Neural progenitor cell (in vitro differentiated cells): Measurements from ENCODE around the gene ZNF839. TPM values are rescaled to one million over a fixed set of nuclear protein-coding genes. Genes with fewer than 3 reads are reported as not detected.

Source experiments
- DNase-seq: peaks from one replicate; pipeline ENCODE4 v3.0.0-alpha.2; 2016; ENCODE audit warnings: low spot score
- H2AFZ ChIP-seq: fragments of 200-600 bp; sonication (generic); replicated peaks from 2 replicates; pipeline ENCODE4 v1.6.1; 2016; ENCODE audit warnings: antibody characterized with exemption
- H3F3A ChIP-seq: fragments of 200-600 bp; sonication (generic); 2 replicates; pipeline ENCODE4 v1.6.1; 2016; ENCODE audit warnings: antibody characterized with exemption, low read depth
- H3K27ac ChIP-seq: fragments of 200-600 bp; sonication (generic); 2 replicates; pipeline ENCODE4 v1.5.1; 2016; ENCODE audit warnings: mild to moderate bottlenecking
- H3K27me3 ChIP-seq: fragments of 200-600 bp; sonication (generic); 2 replicates; pipeline ENCODE4 v1.6.1; 2016; ENCODE audit warnings: mild to moderate bottlenecking, moderate library complexity
- H3K36me3 ChIP-seq: fragments of 200-600 bp; sonication (generic); 2 replicates; pipeline ENCODE4 v1.5.1; 2016
- H3K4me1 ChIP-seq: fragments of 200-600 bp; sonication (generic); 2 replicates; pipeline ENCODE4 v1.6.1; 2016; ENCODE audit warnings: mixed run types
- H3K4me2 ChIP-seq: fragments of 200-600 bp; sonication (generic); 2 replicates; pipeline ENCODE4 v1.6.1; 2016
- H3K4me3 ChIP-seq: fragments of 200-600 bp; sonication (generic); 2 replicates; pipeline ENCODE4 v1.5.1; 2016
- H3K79me2 ChIP-seq: fragments of 200-600 bp; sonication (generic); 2 replicates; pipeline ENCODE4 v1.6.1; 2016; ENCODE audit warnings: low read depth
- H3K9ac ChIP-seq: fragments of 200-600 bp; sonication (generic); 2 replicates; pipeline ENCODE4 v1.6.1; 2016
- H3K9me3 ChIP-seq: fragments of 200-600 bp; sonication (generic); 2 replicates; pipeline ENCODE4 v1.5.1; 2016; ENCODE audit warnings: low read depth
- H4K20me1 ChIP-seq: fragments of 200-600 bp; sonication (generic); 2 replicates; pipeline ENCODE4 v1.6.1; 2016; ENCODE audit warnings: low read depth
- H3K27ac Mint-ChIP-seq: 3 replicates; pipeline ENCODE4 v1.8.0; 2021; ENCODE audit warnings: mixed read lengths
- H3K27me3 Mint-ChIP-seq: 2 replicates; pipeline ENCODE4 v1.8.0; 2022; ENCODE audit warnings: low read depth, mild to moderate bottlenecking, inconsistent platforms, moderate library complexity, mixed read lengths; ENCODE audit not compliant: insufficient read depth
- H3K36me3 Mint-ChIP-seq: 3 replicates; pipeline ENCODE4 v1.8.0; 2021; ENCODE audit warnings: mixed read lengths
- H3K4me1 Mint-ChIP-seq: 3 replicates; pipeline ENCODE4 v1.8.0; 2021; ENCODE audit warnings: mixed read lengths
- H3K4me3 Mint-ChIP-seq: 3 replicates; pipeline ENCODE4 v1.8.0; 2021; ENCODE audit warnings: mild to moderate bottlenecking, moderate library complexity, mixed read lengths
- H3K9me3 Mint-ChIP-seq: 3 replicates; pipeline ENCODE4 v1.8.0; 2020; ENCODE audit warnings: mixed read lengths
- CTCF ChIP-seq: fragments of 200-600 bp; sonication (generic); IDR thresholded peaks from 2 replicates; pipeline ENCODE4 v1.5.1; 2017; ENCODE audit warnings: antibody characterized with exemption, mild to moderate bottlenecking
- EZH2 ChIP-seq: fragments of 200-600 bp; sonication (generic); IDR thresholded peaks from 2 replicates; pipeline ENCODE4 v1.6.1; 2017; ENCODE audit warnings: antibody characterized with exemption, mild to moderate bottlenecking, moderate library complexity
- EZH2phosphoT487 ChIP-seq: fragments of 200-600 bp; sonication (generic); IDR thresholded peaks from 2 replicates; pipeline ENCODE4 v1.6.1; 2017; ENCODE audit warnings: antibody characterized with exemption
- total RNA-seq: library from RNA; depleted of rRNA; stranded (reverse); fragments of >200 nt; gene quantifications from 2 replicates; pipeline ENCODE4 v1.2.3, GENCODE V29; 2015; ENCODE audit warnings: low replicate concordance

Gene ZNF839
- total RNA-seq, 1 donor from 2014 or later = 13.7 TPM

GRCh38 chr14:102341566-102341965 lies 22.0 kb downstream of the ZNF839 start:
- Mint-ChIP-seq H3K4me3 (no peak overlapping the region), H3K9me3 (no peaks in the 10 kb centered on the region), H3K27ac (no peak overlapping the region), H3K4me1 (no peaks in the 10 kb centered on the region), H3K27me3 (peaks cover 5% of the 10 kb centered on the region), H3K36me3 (peaks cover 21% of the 10 kb centered on the region)
- H3K79me2 ChIP-seq = no peaks in the 10 kb centered on the region
- DNase-seq = no peak
- H3K27me3 ChIP-seq = no peaks in the 10 kb centered on the region
- no peaks in the 10 kb centered on the region for H3K9me3 ChIP-seq
- H3K4me1 ChIP-seq = no peaks in the 10 kb centered on the region
- no peak overlapping the region for H3K4me2 ChIP-seq
- H2AFZ ChIP-seq = no peak overlapping the region
- H3K36me3 ChIP-seq = no peaks in the 10 kb centered on the region
- no peak overlapping the region for H3K9ac ChIP-seq
- H3K4me3 ChIP-seq = no peak overlapping the region
- H3K27ac ChIP-seq = no peak overlapping the region
- TF ChIP-seq EZH2 = no peak
- TF ChIP-seq EZH2phosphoT487 = no peak
- TF ChIP-seq CTCF = no peak
- no peaks in the 10 kb centered on the region for H3F3A ChIP-seq
- no peaks in the 10 kb centered on the region for H4K20me1 ChIP-seq

GRCh38 chr14:102342238-102342637 lies 22.7 kb downstream of the ZNF839 start:
- Histone ChIP-seq H2AFZ (no peak overlapping the region), H3K4me1 (no peaks in the 10 kb centered on the region), H3K9ac (no peak overlapping the region), H3K4me2 (no peak overlapping the region), H3K27ac (no peak overlapping the region), H3K9me3 (no peaks in the 10 kb centered on the region), H3K79me2 (no peaks in the 10 kb centered on the region), H3F3A (no peaks in the 10 kb centered on the region), H3K4me3 (no peak overlapping the region), H3K27me3 (no peaks in the 10 kb centered on the region), H3K36me3 (no peaks in the 10 kb centered on the region), H4K20me1 (no peaks in the 10 kb centered on the region)
- no peak overlapping the region for H3K4me3 Mint-ChIP-seq
- TF ChIP-seq EZH2 (no peak), EZH2phosphoT487 (no peak), CTCF (no peak)
- H3K4me1 Mint-ChIP-seq = no peaks in the 10 kb centered on the region
- no peak for DNase-seq
- H3K27ac Mint-ChIP-seq = peak overlapping the region; percentile 64
- no peaks in the 10 kb centered on the region for H3K9me3 Mint-ChIP-seq
- peaks cover 18% of the 10 kb centered on the region for H3K36me3 Mint-ChIP-seq
- H3K27me3 Mint-ChIP-seq = peaks cover 5% of the 10 kb centered on the region

GRCh38 chr14:102344084-102344483 lies 24.5 kb downstream of the ZNF839 start:
- no peak overlapping the region for H3K27ac ChIP-seq
- H3K79me2 ChIP-seq = no peaks in the 10 kb centered on the region
- peaks cover 5% of the 10 kb centered on the region for H3K27me3 Mint-ChIP-seq
- DNase-seq = no peak
- no peak overlapping the region for H2AFZ ChIP-seq
- no peaks in the 10 kb centered on the region for H3K27me3 ChIP-seq
- no peak overlapping the region for H3K4me2 ChIP-seq
- no peaks in the 10 kb centered on the region for H4K20me1 ChIP-seq
- H3F3A ChIP-seq = no peaks in the 10 kb centered on the region
- no peak overlapping the region for H3K4me3 Mint-ChIP-seq
- TF ChIP-seq EZH2 = no peak
- no peak for TF ChIP-seq CTCF
- no peak for TF ChIP-seq EZH2phosphoT487
- H3K36me3 Mint-ChIP-seq = peaks cover 12% of the 10 kb centered on the region
- no peak overlapping the region for H3K27ac Mint-ChIP-seq
- no peaks in the 10 kb centered on the region for H3K9me3 Mint-ChIP-seq
- H3K36me3 ChIP-seq = no peaks in the 10 kb centered on the region
- no peaks in the 10 kb centered on the region for H3K4me1 ChIP-seq
- no peak overlapping the region for H3K9ac ChIP-seq
- H3K4me3 ChIP-seq = no peak overlapping the region
- no peaks in the 10 kb centered on the region for H3K4me1 Mint-ChIP-seq
- H3K9me3 ChIP-seq = no peaks in the 10 kb centered on the region

- H3K27ac Mint-ChIP-seq = no peak overlapping the region
- H3K27me3 Mint-ChIP-seq = peaks cover 3% of the 10 kb centered on the region
- Histone ChIP-seq H3K9ac (no peak overlapping the region), H3K4me1 (no peaks in the 10 kb centered on the region), H3K36me3 (no peaks in the 10 kb centered on the region), H2AFZ (no peak overlapping the region), H3K4me2 (no peak overlapping the region), H3K27ac (no peak overlapping the region), H3F3A (no peaks in the 10 kb centered on the region), H3K27me3 (no peaks in the 10 kb centered on the region), H3K79me2 (no peaks in the 10 kb centered on the region), H3K9me3 (no peaks in the 10 kb centered on the region), H3K4me3 (no peak overlapping the region), H4K20me1 (no peaks in the 10 kb centered on the region)
- no peaks in the 10 kb centered on the region for H3K9me3 Mint-ChIP-seq
- no peak for DNase-seq
- peaks cover 12% of the 10 kb centered on the region for H3K36me3 Mint-ChIP-seq
- no peaks in the 10 kb centered on the region for H3K4me1 Mint-ChIP-seq
- no peak overlapping the region for H3K4me3 Mint-ChIP-seq
- no peak for TF ChIP-seq EZH2
- no peak for TF ChIP-seq EZH2phosphoT487
- TF ChIP-seq CTCF = no peak
These were observed 24.9 kb downstream of the ZNF839 start for GRCh38 chr14:102344485-102344884.
